GM12801 (cell line): Measurements from ENCODE around the gene CALHM3.

Source experiments
- CTCF ChIP-seq: IDR thresholded peaks from one replicate; pipeline ENCODE4 v1.5.1; 2011; ENCODE audit warnings: control low read depth; ENCODE audit not compliant: insufficient read length; ENCODE audit errors: extremely low read depth

CALHM3 gene

GRCh38 chr10:103455235-103455634 lies 23.8 kb downstream of the CALHM3 start:
- TF ChIP-seq CTCF: no peak

- no peak for TF ChIP-seq CTCF
These were observed 25.0 kb downstream of the CALHM3 start for GRCh38 chr10:103454026-103454425.

- TF ChIP-seq CTCF: no peak
These were observed 26.4 kb downstream of the CALHM3 start for GRCh38 chr10:103452506-103453230.

- TF ChIP-seq CTCF: no peak
These were observed 27.1 kb downstream of the CALHM3 start, which contains the start of gene CALHM2 for GRCh38 chr10:103451831-103452505. Gene CALHM2, minus strand, starts transcription at chr10:103452370. Its CDS starts 2,429 bp downstream, at chr10:103449941.

GRCh38 chr10:103451091-103451813 lies 27.8 kb downstream of the CALHM3 start:
- no peak for TF ChIP-seq CTCF

- TF ChIP-seq CTCF: no peak
These were observed 28.8 kb downstream of the CALHM3 start for GRCh38 chr10:103450201-103450695.
